ENCODE data around the gene TFR2. TPM values are rescaled to one million over a fixed set of nuclear protein-coding genes. Genes with fewer than 3 reads are reported as not detected.

TFR2 gene
- total and polyA plus RNA-seq, 2 of the 13 experiments (the other 11 are each of a cell fraction or from before 2014, with no cell fraction given): 36.9 to 64.2 TPM

DNA sequence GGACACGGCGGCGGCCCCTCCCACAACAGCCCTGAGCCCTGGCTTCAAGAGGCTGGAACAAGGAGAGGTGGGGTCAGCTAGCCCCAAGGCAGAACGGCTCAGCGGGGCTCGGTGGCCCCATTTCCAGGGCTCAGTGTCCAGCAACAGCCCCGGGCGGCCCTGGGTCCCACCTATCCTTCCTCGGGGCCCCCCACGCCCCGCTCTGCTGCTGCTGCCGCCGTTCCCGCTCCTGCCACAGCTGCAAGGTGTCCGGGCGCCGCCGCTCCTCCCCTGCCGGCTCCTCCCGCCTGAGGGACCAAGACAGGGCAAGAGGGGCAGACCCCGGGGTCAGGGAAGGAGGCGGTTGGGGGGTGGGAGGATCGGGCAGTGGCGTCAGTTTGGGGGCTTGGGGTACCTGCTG, 64.2 kb downstream of the TFR2 start:
- intact Hi-C loops (cut with micrococcal nuclease; ENCODE audit: unreplicated experiment): no loop called here
- DNase-seq (ENCODE audit: low spot score): no peak
- no TSS peak for BruUV-seq (replicated peaks)
- Histone ChIP-seq H3K4me3 (replicated peaks in 1 of 3; ENCODE audit: insufficient read depth in 1 of 3, low read depth in 2 of 3, low read length in 3 of 3) (no peak overlapping the region), H3K9me3 (ENCODE audit: low read length) (no peaks in the 10 kb centered on the region), H3K36me3 (replicated peaks in 1 of 2; ENCODE audit: control insufficient read depth in 1 of 2, insufficient read depth in 2 of 2, low read length in 2 of 2) (peaks cover 13 to 32% of the 10 kb centered on the region in 2 experiments; a peak in 4 of 5 replicates), H3K27me3 (ENCODE audit: control insufficient read depth in 1 of 2, insufficient read depth in 2 of 2, low read length in 2 of 2) (no peaks in the 10 kb centered on the region), H3K27ac (ENCODE audit: extremely low read length, insufficient read depth, low read length) (no peak overlapping the region), H3K79me2 (ENCODE audit: insufficient read depth, low read length) (no peaks in the 10 kb centered on the region), H2AFZ (ENCODE audit: low read length) (no peak overlapping the region), H3K4me1 (ENCODE audit: insufficient read depth, low read length) (peaks cover 12% of the 10 kb centered on the region), H3K4me2 (ENCODE audit: low read depth, low read length) (no peak overlapping the region), H4K20me1 (ENCODE audit: insufficient read depth, low read length) (no peaks in the 10 kb centered on the region), H3K9ac (ENCODE audit: insufficient read depth, low read depth, low read length) (no peak overlapping the region)
- over 99% methylated on average over 17 of the region's 24 CpGs for WGBS (ENCODE audit: low lambda C conversion rate)
- no peak for ATAC-seq
- TF ChIP-seq HNRNPK (IDR thresholded peaks at IDR 0.05; ENCODE audit: low read depth, low read length, poor library complexity, severe bottlenecking) (peak; percentile 31), AGO1 (IDR thresholded peaks at IDR 0.05; ENCODE audit: low read depth, low read length, poor library complexity, severe bottlenecking) (peak; percentile 98), AGO2 (optimal IDR thresholded peaks at IDR 0.05; ENCODE audit: low read depth, low read length) (peak; percentile 80), ZNF552 (CRISPR knock-in tag; IDR thresholded peaks at IDR 0.05; ENCODE audit: borderline replicate concordance) (no peak), MXI1 (IDR thresholded peaks at IDR 0.05; ENCODE audit: borderline replicate concordance, low read depth, low read length) (no peak), RBFOX2 (IDR thresholded peaks at IDR 0.05; ENCODE audit: low read depth, low read length) (0 out of 2 replicates have a peak, but pooled peaks have one; percentile 23)
- POLR2A ChIA-PET: interaction anchor here (2.1 kb wide), 1 partner anchor 9 kb away, joined by 6 read pairs; the partner anchor contains the start of genes FBXO24 and LRCH4
- in situ Hi-C loops (cut with HindIII; ENCODE audit: extremely low pct_ligation_motif_present, low pct_unique_long_range_greater_than_20kb): no loop called here
- CTCF ChIA-PET (ENCODE audit: low intra/inter-chr PET ratio, low total read pairs): no interaction called here
- FAIRE-seq: no peak

DNA sequence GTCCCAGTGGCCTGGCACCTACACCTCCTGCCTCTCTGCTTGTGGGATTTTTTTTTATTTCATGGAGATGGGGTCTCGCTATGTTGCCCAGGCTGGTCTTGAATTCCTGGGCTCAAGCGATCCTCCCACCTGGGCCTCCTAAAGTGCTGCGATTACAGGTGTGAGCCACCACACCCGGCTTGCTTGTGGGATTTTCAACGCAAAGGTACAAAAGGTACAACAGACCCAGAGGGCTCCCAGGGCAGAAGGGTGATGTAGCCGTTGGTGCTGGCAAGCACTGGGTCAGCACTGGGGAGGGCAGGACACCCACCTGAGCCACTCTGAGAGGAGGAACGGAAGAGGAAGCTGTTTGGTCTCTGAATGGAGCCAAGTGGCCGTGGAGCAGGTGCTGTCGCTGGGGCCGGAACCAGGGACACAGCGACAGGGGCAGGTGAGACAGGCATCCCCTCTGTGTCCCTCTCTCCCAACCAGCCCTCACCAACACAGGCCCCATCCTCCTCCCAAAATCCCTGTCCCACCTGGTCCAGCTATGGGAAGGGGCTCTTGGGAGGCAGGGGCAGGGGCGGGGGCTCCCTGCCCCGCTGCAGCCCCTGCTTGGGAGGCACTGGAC, 64.9 kb downstream of the TFR2 start:
- intact Hi-C loops (cut with micrococcal nuclease; ENCODE audit: unreplicated experiment) (no loop called here), in situ Hi-C loops (cut with HindIII; ENCODE audit: extremely low pct_ligation_motif_present, low pct_unique_long_range_greater_than_20kb) (no loop called here)
- H3K4me2 ChIP-seq (ENCODE audit: low read depth, low read length): no peak overlapping the region
- no peaks in the 10 kb centered on the region for H3K9me3 ChIP-seq (ENCODE audit: low read length)
- FAIRE-seq (no peak), ATAC-seq (no peak), DNase-seq (ENCODE audit: low spot score) (no peak)
- no peak overlapping the region for H3K4me3 ChIP-seq (replicated peaks in 1 of 3; ENCODE audit: insufficient read depth in 1 of 3, low read depth in 2 of 3, low read length in 3 of 3)
- H3K27ac ChIP-seq (ENCODE audit: extremely low read length, insufficient read depth, low read length): no peak overlapping the region
- 100% methylated on average over 11 of the region's 13 CpGs for WGBS (ENCODE audit: low lambda C conversion rate)
- no TSS peak for BruUV-seq (replicated peaks)
- peaks cover 18% of the 10 kb centered on the region for H3K4me1 ChIP-seq (ENCODE audit: insufficient read depth, low read length)
- ChIA-PET CTCF (ENCODE audit: low intra/inter-chr PET ratio, low total read pairs) (no interaction called here), POLR2A (interaction anchor here (2.1 kb wide), 1 partner anchor 10 kb away, joined by 6 read pairs; the partner anchor contains the start of genes FBXO24 and LRCH4)
- peaks cover 13 to 28% of the 10 kb centered on the region in 2 experiments; a peak in 4 of 5 replicates for H3K36me3 ChIP-seq (replicated peaks in 1 of 2; ENCODE audit: control insufficient read depth in 1 of 2, insufficient read depth in 2 of 2, low read length in 2 of 2)
- no peak overlapping the region for H2AFZ ChIP-seq (ENCODE audit: low read length)
- no peaks in the 10 kb centered on the region for H3K27me3 ChIP-seq (ENCODE audit: control insufficient read depth in 1 of 2, insufficient read depth in 2 of 2, low read length in 2 of 2)
- no peaks in the 10 kb centered on the region for H3K79me2 ChIP-seq (ENCODE audit: insufficient read depth, low read length)
- H3K9ac ChIP-seq (ENCODE audit: insufficient read depth, low read depth, low read length): no peak overlapping the region
- H4K20me1 ChIP-seq (ENCODE audit: insufficient read depth, low read length): no peaks in the 10 kb centered on the region
- TF ChIP-seq POLR2G (IDR thresholded peaks at IDR 0.05; ENCODE audit: low read depth, low read length): peak; percentile 50; the same call in 1 of the 2 replicates
- 0 out of 2 replicates have a peak, but pooled peaks have one; percentile 44 for TF ChIP-seq ZNF121 (CRISPR knock-in tag; IDR thresholded peaks at IDR 0.05)
- TF ChIP-seq ZNF687 (CRISPR knock-in tag; IDR thresholded peaks at IDR 0.05): no peak
- TF ChIP-seq POLR2AphosphoS2 (IDR thresholded peaks at IDR 0.05; ENCODE audit: low read depth, low read length): peak; percentile 74; the same call in 1 of the 2 replicates
- 0 out of 2 replicates have a peak, but pooled peaks have one; percentile 26 for TF ChIP-seq CHD2 (IDR thresholded peaks at IDR 0.05; ENCODE audit: low read depth, low read length)
- TF ChIP-seq ZNF383 (CRISPR knock-in tag; IDR thresholded peaks at IDR 0.05; ENCODE audit: borderline replicate concordance): no peak
